GM12892 (cell line): ENCODE measurements around the gene IMPDH1.
A peak's percentile ranks its signal among the peaks of the same experiment; 100 is the strongest.

Source experiments
- DNase-seq: peaks from one replicate; pipeline ENCODE4 v3.0.0; 2011; ENCODE audit not compliant: insufficient read length
- FAIRE-seq: peaks from 2 replicates; lab custom pipeline; 2011; peaks lifted over from hg19 to GRCh38; lab: Jason Lieb, UNC
- POLR2A ChIP-seq: IDR thresholded peaks from 2 replicates; pipeline ENCODE4 v1.6.1; 2011; ENCODE audit warnings: low read depth, low read length, control low read depth
- POLR2AphosphoS5 ChIP-seq: IDR thresholded peaks from 2 replicates; pipeline ENCODE4 v1.6.1; 2011; ENCODE audit warnings: low read depth, low read length, control low read depth
- TAF1 ChIP-seq: IDR thresholded peaks from 2 replicates; pipeline ENCODE4 v1.6.1; 2011; ENCODE audit warnings: low read depth, mild to moderate bottlenecking, control low read depth, low read length, borderline replicate concordance

Gene IMPDH1

GRCh38 chr7:128390871-128391565 lies 18.8 kb downstream of the IMPDH1 start:
- FAIRE-seq: no peak
- TF ChIP-seq TAF1 (no peak), POLR2AphosphoS5 (no peak)
- no peak for DNase-seq

GRCh38 chr7:128389618-128390329 lies 20.0 kb downstream of the IMPDH1 start:
- FAIRE-seq (no peak), DNase-seq (no peak)
- TF ChIP-seq POLR2A: no peak
- no peak for TF ChIP-seq TAF1
- TF ChIP-seq POLR2AphosphoS5: no peak

GRCh38 chr7:128389085-128389617 lies 20.6 kb downstream of the IMPDH1 start:
- TF ChIP-seq POLR2AphosphoS5: no peak
- DNase-seq: no peak
- no peak for FAIRE-seq

- no peak for DNase-seq
- TF ChIP-seq TAF1 (no peak), POLR2AphosphoS5 (no peak), POLR2A (no peak)
- FAIRE-seq: no peak
Observed at GRCh38 chr7:128388145-128388485, 21.7 kb downstream of the IMPDH1 start.

- DNase-seq (peak; percentile 92), FAIRE-seq (peak; percentile 48)
- TF ChIP-seq POLR2A (no peak), TAF1 (no peak), POLR2AphosphoS5 (no peak)
Observed at GRCh38 chr7:128387216-128388144, 22.3 kb downstream of the IMPDH1 start.

GRCh38 chr7:128385988-128386925 lies 23.5 kb downstream of the IMPDH1 start:
- FAIRE-seq: no peak
- DNase-seq: no peak
- TF ChIP-seq POLR2A: no peak
- TF ChIP-seq POLR2AphosphoS5: no peak
- no peak for TF ChIP-seq TAF1

- FAIRE-seq (no peak), DNase-seq (no peak)
- no peak for TF ChIP-seq POLR2A
- TF ChIP-seq POLR2AphosphoS5: no peak
- no peak for TF ChIP-seq TAF1
Observed at GRCh38 chr7:128384726-128385125, 25.1 kb downstream of the IMPDH1 start.

- DNase-seq: no peak
- FAIRE-seq: no peak
- TF ChIP-seq TAF1 (no peak), POLR2A (no peak), POLR2AphosphoS5 (no peak)
Observed at GRCh38 chr7:128383776-128384175, 26.0 kb downstream of the IMPDH1 start.

GRCh38 chr7:128381161-128381821 lies 28.5 kb downstream of the IMPDH1 start:
- DNase-seq (no peak), FAIRE-seq (no peak)
- no peak for TF ChIP-seq POLR2AphosphoS5
- TF ChIP-seq TAF1: no peak

- no peak for FAIRE-seq
- DNase-seq: no peak
- TF ChIP-seq POLR2AphosphoS5: no peak
- TF ChIP-seq TAF1: no peak
- TF ChIP-seq POLR2A: no peak
Observed at GRCh38 chr7:128380483-128381106, 29.2 kb downstream of the IMPDH1 start.
